SK-N-DZ (cell line): ENCODE data around the gene NELL2.

Experiments
- DNase-seq: peaks from one replicate; pipeline ENCODE4 v3.0.0-alpha.2; 2015; ENCODE audit warnings: low spot score
- small RNA-seq, 2 experiments: library from RNA; depleted of rRNA; stranded (forward); fragments of <200 nt; gene quantifications; one replicate each; pipeline ENCODE3, GENCODE V24; 2014

The NELL2 gene

GRCh38 chr12:44484862-44485261 lies 391.3 kb downstream of the NELL2 start:
- no peak for DNase-seq

GRCh38 chr12:44477331-44477980 lies 398.7 kb downstream of the NELL2 start:
- DNase-seq, result no peak

- no peak for DNase-seq
These were observed 399.4 kb downstream of the NELL2 start for GRCh38 chr12:44476683-44477082.

- peak; percentile 16 for DNase-seq
These were observed 411.0 kb downstream of the NELL2 start for GRCh38 chr12:44465139-44465538.

GRCh38 chr12:44464180-44464579 lies 411.9 kb downstream of the NELL2 start:
- no peak for DNase-seq

GRCh38 chr12:44462729-44463128 lies 413.4 kb downstream of the NELL2 start:
- DNase-seq, result no peak

- DNase-seq, result no peak
These were observed 415.9 kb downstream of the NELL2 start for GRCh38 chr12:44460261-44460660.

GRCh38 chr12:44459569-44459968 lies 416.5 kb downstream of the NELL2 start:
- DNase-seq, result no peak

Small RNAs within 50 kb of the gene (small RNA-seq; reads per million reads assigned to genes)
- 0 reads per million in 2 experiments for gene RF00019
